Heart left ventricle (tissue), 13 donors: ENCODE results near the gene EXOSC6.
"Not testable (repeated sequence)": the region's sequence is repeated elsewhere in the genome, so short reads cannot be mapped to it uniquely, and the experiment has no call there.

Experiments used
- POLR2A ChIP-seq, 2 donors: fragments of 450-650 bp; IDR thresholded peaks; one replicate each; pipeline ENCODE4 v1.6.1; 2017; ENCODE audit warnings: antibody characterized with exemption in 2 of 2, mild to moderate bottlenecking in 2 of 2, moderate library complexity in 2 of 2
- TF ChIP-seq, protein P1 (sequence below), 12 donors: fragments of 200-600 bp; sonication (generic) in 4 of 12; IDR thresholded peaks; one replicate each; pipeline versions ENCODE4 v1.5.0 to v1.8.0; 2018 to 2022; ENCODE audit warnings: antibody characterized with exemption in 12 of 12, mild to moderate bottlenecking in 5 of 12
- donor health status: ischemic (EF 13 %, LVEDD 7.1; RV severe dilation, severe dysfunction).
- donor health status: DM: no; HTN: yes; CAD: no.
- donor health status: DM: no; HTN: no; CAD: no.
- donor health status: ischemic (EF 25% LVEDD 6.9; RV normal size, moderate dysfunction).
- donor health status: ischemic (EF 25% LVEDD 5.7; RV mildly dilated, moderate dysfunction).
- donor health status: ischemic (EF 35%, LVEDD 5.7; RV mildly dilated, moderate dysfunction).
- donor health status: nonischemic (EF 11% LVEDD 7.7; RV severe dilation, severe dysfunction).
- donor health status: DM: yes; HTN: yes; CAD: no.
- donor health status: PGD.
- donor health status: ischemic (EF 29% LVEDD 5.4; RV normal size, mild dysfunction).
- donor health status: nonischemic (EF 23%, LVEDD 6.1; RV moderate dilation, normal function).

DNA sequence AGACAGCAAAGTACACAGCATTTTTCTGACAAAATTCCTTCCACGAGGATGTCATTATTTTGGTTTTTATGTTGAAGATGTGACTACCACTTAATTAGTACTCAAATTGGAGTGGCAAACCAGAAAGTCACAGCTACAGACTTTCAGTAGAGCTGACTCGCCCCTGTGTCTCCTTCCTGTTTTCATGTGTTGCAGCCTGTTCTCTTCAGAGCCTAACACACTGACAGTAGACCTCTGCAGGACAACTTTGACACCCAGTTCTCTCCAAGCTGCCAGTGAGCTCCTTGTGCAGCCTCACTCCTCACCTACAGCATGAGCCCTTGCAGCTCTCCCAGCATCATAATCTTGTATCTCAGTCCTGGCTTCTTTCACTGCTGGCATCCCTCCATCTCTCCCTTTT is 29.2 kb downstream of the EXOSC6 start:
- TF ChIP-seq POLR2A (IDR thresholded peaks at IDR 0.05): not testable (repeated sequence)
- TF ChIP-seq, protein P1, sequence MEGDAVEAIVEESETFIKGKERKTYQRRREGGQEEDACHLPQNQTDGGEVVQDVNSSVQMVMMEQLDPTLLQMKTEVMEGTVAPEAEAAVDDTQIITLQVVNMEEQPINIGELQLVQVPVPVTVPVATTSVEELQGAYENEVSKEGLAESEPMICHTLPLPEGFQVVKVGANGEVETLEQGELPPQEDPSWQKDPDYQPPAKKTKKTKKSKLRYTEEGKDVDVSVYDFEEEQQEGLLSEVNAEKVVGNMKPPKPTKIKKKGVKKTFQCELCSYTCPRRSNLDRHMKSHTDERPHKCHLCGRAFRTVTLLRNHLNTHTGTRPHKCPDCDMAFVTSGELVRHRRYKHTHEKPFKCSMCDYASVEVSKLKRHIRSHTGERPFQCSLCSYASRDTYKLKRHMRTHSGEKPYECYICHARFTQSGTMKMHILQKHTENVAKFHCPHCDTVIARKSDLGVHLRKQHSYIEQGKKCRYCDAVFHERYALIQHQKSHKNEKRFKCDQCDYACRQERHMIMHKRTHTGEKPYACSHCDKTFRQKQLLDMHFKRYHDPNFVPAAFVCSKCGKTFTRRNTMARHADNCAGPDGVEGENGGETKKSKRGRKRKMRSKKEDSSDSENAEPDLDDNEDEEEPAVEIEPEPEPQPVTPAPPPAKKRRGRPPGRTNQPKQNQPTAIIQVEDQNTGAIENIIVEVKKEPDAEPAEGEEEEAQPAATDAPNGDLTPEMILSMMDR (IDR thresholded peaks at IDR 0.05): not testable (repeated sequence)
